ENCODE measurements around the gene CCDC158.
"Not testable (repeated sequence)": the region's sequence is repeated elsewhere in the genome, so short reads cannot be mapped to it uniquely, and the experiment has no call there.

Gene CCDC158

DNA sequence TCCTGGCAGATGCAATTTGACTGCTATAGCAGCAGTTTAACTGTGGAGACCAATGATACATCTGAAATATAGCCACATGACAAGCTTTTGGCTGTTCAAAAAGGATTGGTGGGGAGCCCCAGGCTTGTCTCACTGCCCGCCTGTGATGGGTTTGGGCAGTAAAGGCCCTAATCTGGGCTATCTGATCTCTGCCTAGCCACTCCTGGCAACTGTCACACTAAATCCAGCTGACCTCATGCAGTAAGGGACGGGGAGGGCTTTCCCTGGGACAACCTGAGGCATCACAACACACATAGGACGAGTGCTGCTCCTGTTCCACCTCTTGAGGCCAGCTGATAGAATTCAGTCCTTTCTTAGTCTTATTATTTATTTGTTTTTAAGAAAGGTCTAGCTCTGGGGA lies 56.2 kb downstream of the CCDC158 start:
- no peak for DNase-seq

DNA sequence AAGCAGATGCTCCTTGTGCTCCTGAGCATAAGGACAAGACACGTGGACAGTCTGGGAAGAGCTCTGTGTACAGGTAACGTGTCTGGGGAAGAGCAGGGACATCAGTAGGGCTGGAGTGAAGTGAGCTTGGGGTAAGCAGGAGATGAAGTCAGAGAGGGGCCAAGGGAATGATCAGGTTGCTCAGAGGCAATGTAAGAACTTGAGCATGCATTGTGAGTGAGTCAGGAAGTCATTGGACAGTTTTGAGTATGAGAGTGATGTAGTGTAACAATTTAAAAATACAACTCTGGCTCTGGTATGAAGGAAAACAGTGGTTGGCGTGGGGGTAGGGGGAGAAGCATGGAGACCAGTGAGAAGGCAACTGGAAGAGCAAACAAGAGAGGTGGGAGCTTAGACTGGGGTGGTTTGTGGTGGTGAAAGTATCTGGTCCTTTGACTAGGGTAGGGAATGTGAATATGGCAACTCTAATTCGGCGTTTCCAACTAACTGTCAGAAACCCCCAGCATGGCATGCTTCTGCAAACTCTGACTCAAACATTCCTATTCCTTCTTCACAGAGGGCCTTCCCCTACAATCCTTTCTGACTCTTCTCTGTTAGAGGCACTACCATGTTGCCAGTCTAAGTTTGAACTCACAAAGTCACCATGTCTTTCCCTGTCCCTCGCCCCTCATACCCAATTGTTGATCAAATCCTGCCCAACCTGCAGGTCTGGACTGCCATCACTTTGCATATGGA lies 57.2 kb downstream of the CCDC158 start:
- peak in 1 of 2 experiments; percentile 1 for DNase-seq

- no peak for DNase-seq
These were observed 59.1 kb downstream of the CCDC158 start for GRCh38 chr4:76361689-76362412.

- DNase-seq, result not testable (repeated sequence)
These were observed 61.0 kb downstream of the CCDC158 start for GRCh38 chr4:76359881-76360466.

DNA sequence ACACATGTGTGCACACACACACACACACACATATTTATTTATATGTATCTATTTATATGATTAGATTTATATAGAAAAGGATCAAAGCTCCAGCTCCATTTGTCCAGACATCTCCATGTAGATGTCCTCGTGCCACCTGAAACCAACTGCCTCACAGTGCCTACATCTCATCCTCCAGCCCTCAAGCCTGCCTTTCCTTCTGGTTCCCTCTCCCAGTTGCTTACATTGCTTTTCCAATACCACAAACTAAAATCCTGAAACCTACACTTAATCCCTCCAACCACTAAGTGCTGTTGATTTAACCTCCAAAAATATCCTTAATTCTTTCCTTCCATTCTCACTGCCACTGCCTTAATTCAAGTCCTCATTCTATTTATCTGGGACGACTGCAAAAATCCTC lies 63.0 kb downstream of the CCDC158 start:
- peak in 1 of 2 experiments; percentile 61 for DNase-seq

- no peak for DNase-seq
These were observed 66.1 kb downstream of the CCDC158 start for GRCh38 chr4:76354517-76355473.

GRCh38 chr4:76342803-76343202 lies 78.1 kb downstream of the CCDC158 start:
- DNase-seq, result no peak

GRCh38 chr4:76342191-76342590 lies 78.8 kb downstream of the CCDC158 start:
- no peak for DNase-seq

DNA sequence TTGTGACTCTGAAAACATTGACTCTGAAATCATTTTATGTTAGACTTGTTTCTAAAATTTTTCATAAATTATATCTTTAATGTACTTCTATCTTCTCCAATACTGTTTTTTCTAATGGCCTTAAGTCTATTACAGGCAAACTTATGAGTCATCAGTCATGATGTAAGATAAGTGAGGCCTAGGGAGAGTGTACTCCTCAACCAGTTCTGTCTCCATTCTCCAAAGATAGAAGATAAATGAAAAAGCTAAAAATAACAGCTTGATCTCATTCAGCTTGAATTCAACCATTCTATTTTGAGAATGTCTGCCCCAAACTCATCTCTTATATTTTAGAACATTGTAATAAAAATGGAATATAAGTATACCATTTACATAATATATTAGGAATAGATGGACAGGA lies 79.9 kb downstream of the CCDC158 start:
- DNase-seq, result no peak

DNA sequence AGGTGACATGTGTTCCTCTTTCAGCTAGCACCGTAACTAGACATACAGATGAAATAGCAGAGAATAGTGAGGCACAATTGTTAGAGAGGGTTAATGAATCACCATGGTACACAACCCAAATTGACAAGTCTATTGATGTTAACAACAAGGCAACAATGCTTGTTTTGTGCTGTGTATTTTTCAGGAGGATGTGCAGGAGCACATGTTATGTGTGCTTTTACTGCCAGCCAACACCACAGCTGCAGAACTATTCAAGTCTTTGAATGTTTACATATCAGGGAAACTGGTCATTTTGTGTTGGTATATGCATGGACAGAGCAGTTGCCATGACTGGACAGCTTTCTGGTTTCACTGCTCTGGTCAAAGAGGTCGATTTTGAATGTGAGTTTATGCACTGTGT lies 81.6 kb downstream of the CCDC158 start:
- DNase-seq, result no peak

DNA sequence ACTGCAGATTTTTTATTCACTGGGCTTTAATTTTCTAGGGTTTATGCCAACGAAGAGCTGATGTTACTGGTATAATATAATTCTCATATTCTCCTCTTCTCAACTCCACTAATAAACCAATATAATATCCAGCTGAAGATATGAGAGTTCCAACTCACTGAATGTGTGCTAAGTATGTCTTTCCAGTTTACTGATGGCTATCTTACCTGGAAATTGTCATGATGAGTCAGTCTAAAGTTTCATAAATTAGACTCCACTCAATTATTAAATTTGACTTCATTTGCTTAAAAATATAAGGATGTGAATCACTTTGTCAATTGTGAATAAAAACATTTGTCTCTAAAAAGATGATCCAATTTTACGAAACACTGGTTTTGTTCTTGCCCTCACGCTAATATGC lies 86.1 kb downstream of the CCDC158 start:
- no peak for DNase-seq

DNA sequence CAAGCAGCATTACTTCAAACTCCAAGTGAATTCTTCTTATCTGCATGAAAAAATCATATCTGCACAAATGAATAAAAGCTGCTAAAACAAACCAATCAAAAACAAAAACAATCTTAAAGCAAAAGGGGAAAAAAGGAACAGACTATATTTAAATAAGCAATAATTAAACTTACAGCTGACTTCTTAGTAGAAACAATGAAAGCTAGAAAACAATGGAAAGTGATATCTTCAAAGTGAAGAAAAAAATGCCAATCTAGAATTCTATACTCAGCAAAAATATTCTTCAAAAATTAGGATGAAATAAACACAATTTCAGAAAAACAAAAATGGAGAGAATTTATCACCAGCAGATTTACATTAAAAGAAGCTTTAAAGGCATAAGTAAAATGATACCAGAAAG lies 94.4 kb downstream of the CCDC158 start:
- DNase-seq, result no peak

DNA sequence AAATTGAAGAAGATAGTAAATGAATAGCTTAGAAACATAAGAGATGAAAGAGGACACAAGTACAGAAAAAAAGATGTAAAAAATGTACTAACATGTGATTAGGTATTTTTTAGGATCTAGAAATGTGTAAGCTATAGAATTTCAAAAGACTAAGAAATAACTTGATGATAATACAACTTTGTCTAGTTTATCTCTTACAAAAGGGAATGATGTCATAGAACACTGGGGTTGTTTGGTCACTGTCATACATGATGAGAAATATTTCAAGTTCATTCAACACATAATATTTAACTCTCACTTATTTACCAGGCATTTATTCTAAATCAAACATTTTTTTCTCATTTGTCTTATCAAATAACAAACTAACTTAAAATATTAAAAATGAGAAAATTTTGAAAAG lies 95.9 kb downstream of the CCDC158 start:
- no peak for DNase-seq

DNA sequence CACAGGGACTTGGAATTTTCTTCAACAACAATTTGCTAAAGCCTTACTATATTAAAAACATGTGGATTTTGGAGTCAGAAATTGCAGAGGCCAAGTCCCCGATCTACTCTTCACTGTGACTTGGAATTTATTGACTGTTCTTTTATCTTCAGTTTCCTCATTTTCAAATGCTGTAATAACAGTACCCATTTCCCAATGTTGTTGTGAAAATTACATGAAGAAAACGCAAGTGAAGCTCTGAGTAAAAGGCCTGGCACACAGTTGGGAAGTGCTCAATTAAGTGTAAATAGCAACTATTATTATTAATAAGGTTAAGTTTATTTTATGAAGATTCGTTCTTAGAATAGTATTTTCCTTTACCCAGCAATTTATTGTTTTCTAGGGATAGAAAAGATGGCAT lies 98.7 kb downstream of the CCDC158 start:
- DNase-seq, result no peak

DNA sequence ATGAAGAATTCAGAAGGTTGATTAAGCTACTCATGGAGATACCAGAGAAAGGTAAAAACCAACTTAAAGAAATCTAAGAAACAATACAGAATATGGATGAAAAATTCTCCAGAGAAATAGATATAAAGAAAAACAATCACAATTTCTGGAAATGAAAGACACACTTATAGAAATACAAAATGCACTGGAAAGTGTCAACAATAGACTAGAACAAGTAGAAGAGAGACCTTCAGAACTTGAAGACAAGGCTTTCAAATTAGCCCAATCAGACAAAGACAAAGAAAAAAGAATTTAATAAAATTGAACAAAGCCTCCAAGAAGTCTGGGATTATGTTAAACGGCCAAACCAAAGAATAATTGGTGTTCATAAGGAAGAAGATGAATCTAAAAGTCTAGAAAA lies 104.8 kb downstream of the CCDC158 start:
- DNase-seq, result no peak

- no peak for DNase-seq
These were observed 105.5 kb downstream of the CCDC158 start for GRCh38 chr4:76315267-76315918.

- no peak for DNase-seq
These were observed 107.4 kb downstream of the CCDC158 start for GRCh38 chr4:76313547-76313946.

DNA sequence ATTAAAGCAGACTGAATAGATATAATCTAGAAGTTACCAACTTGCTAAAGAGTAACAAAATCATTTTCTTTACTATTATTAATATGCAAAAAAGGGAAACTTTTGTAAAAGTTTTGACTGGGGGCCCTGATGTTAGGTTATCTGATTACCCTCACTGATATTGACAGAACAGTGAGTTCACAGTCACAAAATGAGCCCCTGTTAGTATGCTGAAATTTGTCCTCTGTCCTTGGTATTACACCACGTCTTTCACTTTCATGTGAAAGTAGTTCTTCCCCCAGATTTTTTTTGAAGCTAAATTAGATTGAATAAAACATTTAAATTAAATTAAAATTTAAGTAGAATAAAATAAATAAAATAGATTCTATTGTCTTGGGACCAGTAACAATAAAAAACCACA lies 108.5 kb downstream of the CCDC158 start:
- no peak for DNase-seq

DNA sequence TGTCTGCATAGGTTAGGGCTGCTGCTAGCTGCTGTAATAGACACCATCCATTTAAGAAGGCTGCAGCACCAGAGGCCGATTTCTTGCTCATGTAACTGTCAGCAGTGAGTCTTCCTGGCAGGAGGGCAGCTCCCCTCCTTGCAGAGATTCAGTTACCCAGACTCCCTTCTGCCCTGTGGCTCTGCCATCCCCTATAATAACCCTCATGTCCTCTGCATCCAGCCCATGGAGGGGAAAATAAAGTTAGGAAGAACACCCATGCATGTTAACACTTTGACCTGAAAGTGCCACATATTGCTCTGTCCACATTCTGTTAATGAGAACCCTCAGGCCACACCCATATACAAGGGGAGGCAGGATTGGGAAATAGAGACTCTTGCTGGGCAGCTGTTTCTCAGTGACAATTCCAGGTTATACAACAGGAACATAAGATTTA lies 109.0 kb downstream of the CCDC158 start:
- DNase-seq, result peak; percentile 65 to 72

DNA sequence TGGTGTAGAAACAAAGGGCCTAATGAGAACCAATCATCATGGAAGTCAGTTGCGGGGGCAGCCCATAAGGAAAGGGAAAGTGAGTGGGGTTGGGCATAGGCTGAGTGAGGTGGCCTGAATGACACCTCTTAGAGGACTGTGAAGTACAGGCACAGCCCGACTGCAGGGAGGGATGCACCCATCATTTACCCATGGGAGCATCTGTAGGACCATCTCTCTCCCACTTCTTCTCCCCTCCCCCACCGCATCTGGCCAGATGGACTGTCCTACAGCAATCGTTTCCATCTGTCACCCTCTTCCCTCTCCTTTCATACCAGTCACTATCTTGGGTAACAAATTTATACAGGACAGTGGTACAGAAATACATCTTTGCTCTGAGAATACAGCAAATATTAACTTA lies 110.3 kb downstream of the CCDC158 start:
- peak; percentile 85 to 90 for DNase-seq

DNA sequence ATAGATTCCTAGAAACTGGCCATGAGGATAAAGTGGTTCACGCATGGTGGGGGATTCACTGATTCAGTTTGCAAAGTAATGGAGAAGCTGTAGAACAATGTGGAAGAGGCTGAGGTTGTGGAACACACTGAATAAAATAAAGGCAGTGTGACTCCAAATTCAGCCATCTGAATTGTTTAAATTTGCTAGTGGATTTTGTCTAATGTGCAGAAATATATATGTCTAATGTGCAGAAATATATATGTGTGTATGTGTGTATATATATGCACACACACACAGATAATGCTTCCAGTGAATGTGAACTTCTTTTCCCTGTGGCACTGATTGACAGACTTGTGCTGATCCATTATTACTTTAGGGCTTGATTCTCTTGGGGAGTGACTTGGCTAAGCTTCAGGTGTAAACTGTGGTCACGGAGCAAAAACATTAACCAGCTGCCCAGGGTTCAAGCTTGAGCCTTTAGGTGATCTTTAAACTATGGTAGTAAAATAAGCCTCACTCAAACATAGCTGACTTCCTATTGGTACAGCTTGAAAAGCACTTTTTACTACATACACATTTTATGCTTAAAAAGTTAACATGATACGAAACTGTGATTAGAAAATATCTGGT lies 110.9 kb downstream of the CCDC158 start:
- peak in 1 of 2 experiments; percentile 23 for DNase-seq

- DNase-seq, result peak in 1 of 2 experiments; percentile 8
These were observed 112.4 kb downstream of the CCDC158 start for GRCh38 chr4:76308548-76308947.
